IMR-90 (cell line): ENCODE results near the gene NFATC1. TPM values are rescaled to one million over a fixed set of nuclear protein-coding genes. Genes with fewer than 3 reads are reported as not detected.

Experiments
- ATAC-seq: fragments of 200-7000 bp; cut with Tn5 transposase; 2 replicates; pipeline ENCODE4 v1.9.1; 2020; ENCODE audit warnings: low read depth, mild to moderate bottlenecking, moderate library complexity
- BruUV-seq: library from RNA; stranded (reverse); fragments of 400-500 nt; replicated peaks from 2 replicates; lab custom pipeline; 2021; lab: Mats Ljungman, UMichigan
- CTCF ChIA-PET: fragments of 300-600 bp; formaldehyde crosslinking; extraction: SDS; loops from one replicate; lab custom pipeline; 2021; ENCODE audit warnings: antibody characterized with exemption; lab: Yijun Ruan, JAX
- POLR2A ChIA-PET: fragments of 300-600 bp; sonication (Branson Sonifier 250); formaldehyde crosslinking; loops from one replicate; lab custom pipeline; 2022; ENCODE audit warnings: antibody characterized with exemption; ENCODE audit not compliant: unreplicated experiment; lab: Charles Lee
- DNase-seq: peaks from one replicate; pipeline ENCODE4 v3.0.0; 2013
- H2AFZ ChIP-seq: replicated peaks from 2 replicates; pipeline ENCODE3; 2013; ENCODE audit warnings: low read length, mild to moderate bottlenecking; ENCODE audit not compliant: poor library complexity
- H2AK5ac ChIP-seq: 2 replicates; pipeline ENCODE4 v1.6.1; 2013; ENCODE audit warnings: low read depth, low read length, inconsistent platforms
- H2AK9ac ChIP-seq: replicated peaks from 2 replicates; pipeline ENCODE3; 2013; ENCODE audit warnings: mild to moderate bottlenecking, low read depth, low read length, moderate library complexity; ENCODE audit not compliant: poor library complexity
- H2BK120ac ChIP-seq: 2 replicates; pipeline ENCODE4 v1.6.1; 2013; ENCODE audit warnings: low read depth, low read length, inconsistent platforms
- H2BK15ac ChIP-seq: 3 replicates; pipeline ENCODE4 v1.6.1; 2013; ENCODE audit warnings: low read depth, low read length, inconsistent platforms
- H2BK20ac ChIP-seq: 2 replicates; pipeline ENCODE4 v1.6.1; 2013; ENCODE audit warnings: low read depth, mild to moderate bottlenecking, inconsistent platforms, low read length, moderate library complexity
- H2BK5ac ChIP-seq: 2 replicates; pipeline ENCODE4 v1.6.1; 2013; ENCODE audit warnings: mild to moderate bottlenecking, low read depth, low read length, inconsistent platforms; ENCODE audit not compliant: poor library complexity, severe bottlenecking
- H3K14ac ChIP-seq: replicated peaks from 2 replicates; pipeline ENCODE4 v1.6.1; 2013; ENCODE audit warnings: low read depth, low read length, inconsistent platforms
- H3K18ac ChIP-seq: 2 replicates; pipeline ENCODE4 v1.6.1; 2013; ENCODE audit warnings: low read depth, low read length, control low read depth
- H3K23ac ChIP-seq: 2 replicates; pipeline ENCODE4 v1.6.1; 2013; ENCODE audit warnings: low read depth, low read length, inconsistent platforms
- H3K27ac ChIP-seq: 2 replicates; pipeline ENCODE4 v1.5.1; 2013; ENCODE audit warnings: mild to moderate bottlenecking, control low read depth, low read length; ENCODE audit not compliant: insufficient read depth
- H3K27me3 ChIP-seq: 2 replicates; pipeline ENCODE4 v1.6.1; 2013; ENCODE audit warnings: low read length; ENCODE audit not compliant: control insufficient read depth, insufficient read depth
- H3K36me3 ChIP-seq: 2 replicates; pipeline ENCODE4 v1.6.1; 2013; ENCODE audit warnings: low read length, mixed read lengths; ENCODE audit not compliant: control insufficient read depth, insufficient read depth
- H3K4ac ChIP-seq: 2 replicates; pipeline ENCODE4 v1.6.1; 2013; ENCODE audit warnings: low read depth, low read length, inconsistent platforms
- H3K4me1 ChIP-seq: 2 replicates; pipeline ENCODE4 v1.6.1; 2013; ENCODE audit warnings: low read length, mixed read lengths; ENCODE audit not compliant: control insufficient read depth, insufficient read depth
- H3K4me2 ChIP-seq: 2 replicates; pipeline ENCODE4 v1.6.1; 2013; ENCODE audit warnings: low read depth, mild to moderate bottlenecking, control low read depth, low read length, moderate library complexity
- H3K4me3 ChIP-seq: 2 replicates; pipeline ENCODE4 v1.5.1; 2013; ENCODE audit warnings: low read depth, mild to moderate bottlenecking, control low read depth, low read length, moderate library complexity; ENCODE audit not compliant: insufficient read depth
- H3K56ac ChIP-seq: 2 replicates; pipeline ENCODE4 v1.6.1; 2013; ENCODE audit warnings: low read length, inconsistent platforms; ENCODE audit not compliant: insufficient read depth; ENCODE audit errors: extremely low read depth
- H3K79me1 ChIP-seq, 2 experiments: 2 replicates each; pipeline ENCODE4 v1.6.1; 2013; ENCODE audit warnings: low read length in 2 of 2, inconsistent platforms in 1 of 2, low read depth in 1 of 2
- H3K9ac ChIP-seq: 2 replicates; pipeline ENCODE4 v1.6.1; 2013; ENCODE audit warnings: low read depth, low read length, control low read depth
- H3K9me1 ChIP-seq: 2 replicates; pipeline ENCODE4 v1.6.1; 2013; ENCODE audit warnings: low read length, inconsistent platforms; ENCODE audit not compliant: insufficient read depth
- H3K9me3 ChIP-seq: 2 replicates; pipeline ENCODE4 v1.6.1; 2013; ENCODE audit warnings: low read length; ENCODE audit not compliant: control insufficient read depth, insufficient read depth
- H4K20me1 ChIP-seq: 2 replicates; pipeline ENCODE4 v1.6.1; 2013; ENCODE audit warnings: low read length, inconsistent platforms; ENCODE audit not compliant: insufficient read depth
- H4K5ac ChIP-seq: 2 replicates; pipeline ENCODE4 v1.6.1; 2013; ENCODE audit warnings: mild to moderate bottlenecking, low read depth, low read length, control low read depth
- H4K8ac ChIP-seq, 2 experiments: 2 replicates each; pipeline ENCODE4 v1.6.1; 2013; ENCODE audit warnings: low read depth in 2 of 2, low read length in 2 of 2, control low read depth in 1 of 2, inconsistent platforms in 1 of 2
- H4K91ac ChIP-seq: 2 replicates; pipeline ENCODE4 v1.6.1; 2013; ENCODE audit warnings: low read depth, low read length, inconsistent platforms; ENCODE audit not compliant: insufficient read depth
- CEBPB ChIP-seq: IDR thresholded peaks from 2 replicates; pipeline ENCODE4 v1.6.1; 2012; ENCODE audit warnings: low read depth, low read length, improper control_type of control experiment
- CHD1 ChIP-seq: IDR thresholded peaks from 2 replicates; pipeline ENCODE4 v1.6.1; 2012; ENCODE audit warnings: low read depth, low read length, improper control_type of control experiment
- MAFK ChIP-seq: IDR thresholded peaks from 2 replicates; pipeline ENCODE4 v1.6.1; 2012; ENCODE audit warnings: low read depth, low read length, improper control_type of control experiment
- MXI1 ChIP-seq: IDR thresholded peaks from 2 replicates; pipeline ENCODE4 v1.6.1; 2012; ENCODE audit warnings: low read depth, mild to moderate bottlenecking, low read length, moderate library complexity, borderline replicate concordance
- NFE2L2 ChIP-seq: fragments of 150-350 bp; IDR thresholded peaks from 2 replicates; pipeline ENCODE4 v1.6.1; 2016; ENCODE audit warnings: low read depth, mild to moderate bottlenecking, low read length
- POLR2A ChIP-seq: IDR thresholded peaks from 2 replicates; pipeline ENCODE4 v1.6.1; 2012; ENCODE audit warnings: mild to moderate bottlenecking, low read depth, low read length
- RAD21 ChIP-seq: IDR thresholded peaks from 2 replicates; pipeline ENCODE4 v1.6.1; 2012; ENCODE audit warnings: low read length, improper control_type of control experiment
- RCOR1 ChIP-seq: IDR thresholded peaks from 2 replicates; pipeline ENCODE4 v1.6.1; 2012; ENCODE audit warnings: mild to moderate bottlenecking, low read length, improper control_type of control experiment; ENCODE audit not compliant: insufficient replicate concordance
- WGBS, 2 experiments: methylation state at CpG; one replicate each; pipeline versions ENCODE4 v1.1.5 to v1.1.7; 2013; ENCODE audit warnings: missing lambda C conversion rate in 2 of 2; ENCODE audit not compliant: insufficient read length in 1 of 2; ENCODE audit errors: extremely low coverage in 2 of 2; 5-methylcytosine and 5-hydroxymethylcytosine counted together
- dilution Hi-C: fragments of 300-500 bp; cut with HindIII; formaldehyde crosslinking; loops from one replicate; pipeline ENCODE4 v1.14.3; 2018; ENCODE audit warnings: low sequenced_read_pairs; ENCODE audit not compliant: unreplicated experiment
- in situ Hi-C: fragments of 300-500 bp; cut with MboI; formaldehyde crosslinking; loops from 3 replicates; pipeline ENCODE4 v1.14.3; 2019; ENCODE audit warnings: low sequenced_read_pairs, inconsistent platforms, mixed read lengths
- intact Hi-C: fragments of 100-400 bp; cut with micrococcal nuclease; formaldehyde crosslinking; loops from 2 replicates; pipeline ENCODE4 v1.10.0; 2022
- polyA plus RNA-seq, 3 experiments: library from polyadenylated mRNA; depleted of rRNA; stranded (reverse); fragments of >200 nt; gene quantifications; 2 replicates each; pipeline ENCODE4 v1.2.3, GENCODE V29; 2012; ENCODE audit warnings: low replicate concordance in 1 of 3
- total RNA-seq: library from RNA; depleted of rRNA; stranded (reverse); fragments of >200 nt; gene quantifications from 2 replicates; pipeline ENCODE4 v1.2.3, GENCODE V29; 2012
- TF ChIP-seq, protein P1 (sequence below): conservative IDR thresholded peaks from 2 replicates; pipeline ENCODE4 v1.5.1; 2012; ENCODE audit warnings: mild to moderate bottlenecking, low read depth, low read length, improper control_type of control experiment

The NFATC1 gene
- total and polyA plus RNA-seq, 2 of the 4 experiments (the other 2 are of a cell fraction): 0.36 to 1.8 TPM

DNA sequence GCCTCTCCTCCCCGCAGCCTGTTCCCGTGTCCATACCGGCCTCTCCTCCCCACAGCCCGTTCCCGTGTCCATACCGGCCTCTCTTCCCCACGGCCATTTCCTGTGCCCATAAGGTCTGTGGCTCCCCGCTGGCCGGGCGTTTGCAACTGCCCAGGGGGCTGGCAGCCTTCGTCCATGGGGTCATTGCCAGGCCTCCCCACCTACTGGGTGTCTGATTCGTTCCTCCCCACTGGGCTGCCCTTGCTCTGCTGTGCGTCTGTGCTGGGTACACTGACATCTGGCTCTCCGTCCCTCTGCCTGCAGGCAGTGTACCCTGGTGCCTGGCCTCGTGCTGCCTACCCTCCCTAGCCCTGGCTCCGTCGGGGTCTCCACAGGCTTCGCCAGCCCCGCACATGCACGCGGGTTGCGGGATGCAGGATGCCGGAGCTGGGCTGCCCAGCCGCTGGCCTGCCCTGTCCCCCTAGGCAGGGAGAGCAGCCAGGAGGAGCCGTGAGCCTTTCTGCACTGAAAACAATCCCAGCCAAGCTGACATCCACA, 67.8 kb downstream of the NFATC1 start:
- H2AFZ ChIP-seq: no peak overlapping the region
- ATAC-seq: no peak
- dilution Hi-C loops: no loop called here
- no peak overlapping the region for H3K18ac ChIP-seq
- H3K27me3 ChIP-seq: no peaks in the 10 kb centered on the region
- no peaks in the 10 kb centered on the region for H3K79me1 ChIP-seq
- H2BK5ac ChIP-seq: no peak overlapping the region
- DNase-seq: no peak
- CTCF ChIA-PET: no interaction called here
- no peak overlapping the region for H4K8ac ChIP-seq
- no peak overlapping the region for H3K4me3 ChIP-seq
- H3K14ac ChIP-seq: no peak overlapping the region
- no peaks in the 10 kb centered on the region; the same call in 1 of the 2 replicates for H3K9me1 ChIP-seq
- no peak overlapping the region for H2BK120ac ChIP-seq
- H3K27ac ChIP-seq: no peak overlapping the region
- no peak overlapping the region for H3K23ac ChIP-seq
- H3K9ac ChIP-seq: no peak overlapping the region
- peaks cover 3% of the 10 kb centered on the region; the same call in 1 of the 2 replicates for H3K36me3 ChIP-seq
- H3K4me1 ChIP-seq: peaks cover 12% of the 10 kb centered on the region
- H2AK5ac ChIP-seq: no peak overlapping the region
- BruUV-seq: no TSS peak
- no peak overlapping the region for H3K56ac ChIP-seq
- H4K5ac ChIP-seq: no peak overlapping the region
- H4K20me1 ChIP-seq: no peaks in the 10 kb centered on the region
- TF ChIP-seq RCOR1 (no peak), MAFK (no peak), MXI1 (no peak), NFE2L2 (no peak), RAD21 (no peak), POLR2A (no peak), CEBPB (no peak), CHD1 (no peak)
- TF ChIP-seq, protein P1, sequence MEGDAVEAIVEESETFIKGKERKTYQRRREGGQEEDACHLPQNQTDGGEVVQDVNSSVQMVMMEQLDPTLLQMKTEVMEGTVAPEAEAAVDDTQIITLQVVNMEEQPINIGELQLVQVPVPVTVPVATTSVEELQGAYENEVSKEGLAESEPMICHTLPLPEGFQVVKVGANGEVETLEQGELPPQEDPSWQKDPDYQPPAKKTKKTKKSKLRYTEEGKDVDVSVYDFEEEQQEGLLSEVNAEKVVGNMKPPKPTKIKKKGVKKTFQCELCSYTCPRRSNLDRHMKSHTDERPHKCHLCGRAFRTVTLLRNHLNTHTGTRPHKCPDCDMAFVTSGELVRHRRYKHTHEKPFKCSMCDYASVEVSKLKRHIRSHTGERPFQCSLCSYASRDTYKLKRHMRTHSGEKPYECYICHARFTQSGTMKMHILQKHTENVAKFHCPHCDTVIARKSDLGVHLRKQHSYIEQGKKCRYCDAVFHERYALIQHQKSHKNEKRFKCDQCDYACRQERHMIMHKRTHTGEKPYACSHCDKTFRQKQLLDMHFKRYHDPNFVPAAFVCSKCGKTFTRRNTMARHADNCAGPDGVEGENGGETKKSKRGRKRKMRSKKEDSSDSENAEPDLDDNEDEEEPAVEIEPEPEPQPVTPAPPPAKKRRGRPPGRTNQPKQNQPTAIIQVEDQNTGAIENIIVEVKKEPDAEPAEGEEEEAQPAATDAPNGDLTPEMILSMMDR: no peak
- POLR2A ChIA-PET: no interaction called here
- H3K4me2 ChIP-seq: no peak overlapping the region
- H2BK20ac ChIP-seq: no peak overlapping the region
- no peak overlapping the region for H2AK9ac ChIP-seq
- H3K9me3 ChIP-seq: no peaks in the 10 kb centered on the region
- no peak overlapping the region for H3K4ac ChIP-seq
- in situ Hi-C loops: no loop called here
- WGBS, 2 experiments: 89% methylated on average over 20 of the region's 25 CpGs; no CpG with 5 or more reads in 1 of the 2 experiments
- no peak overlapping the region for H2BK15ac ChIP-seq
- intact Hi-C loops: no loop called here
- no peak overlapping the region for H4K91ac ChIP-seq
